HG02852 (cell line): ENCODE measurements around the gene STMN3.
A peak's percentile ranks its signal among the peaks of the same experiment; 100 is the strongest.
"Not testable (repeated sequence)": the region's sequence is repeated elsewhere in the genome, so short reads cannot be mapped to it uniquely, and the experiment has no call there.

Experiments used
- ATAC-seq: cut with Tn5 transposase; IDR thresholded peaks from one replicate; pipeline ENCODE4 v1.9.1; 2021; ENCODE audit warnings: mild to moderate bottlenecking, moderate library complexity; ENCODE audit not compliant: unreplicated experiment

STMN3 gene

GRCh38 chr20:63639093-63639975 lies 13.9 kb downstream of the STMN3 start:
- no peak for ATAC-seq

GRCh38 chr20:63636752-63637628 lies 16.2 kb downstream of the STMN3 start:
- ATAC-seq: no peak

GRCh38 chr20:63635431-63636141 lies 17.6 kb downstream of the STMN3 start:
- ATAC-seq: no peak

DNA sequence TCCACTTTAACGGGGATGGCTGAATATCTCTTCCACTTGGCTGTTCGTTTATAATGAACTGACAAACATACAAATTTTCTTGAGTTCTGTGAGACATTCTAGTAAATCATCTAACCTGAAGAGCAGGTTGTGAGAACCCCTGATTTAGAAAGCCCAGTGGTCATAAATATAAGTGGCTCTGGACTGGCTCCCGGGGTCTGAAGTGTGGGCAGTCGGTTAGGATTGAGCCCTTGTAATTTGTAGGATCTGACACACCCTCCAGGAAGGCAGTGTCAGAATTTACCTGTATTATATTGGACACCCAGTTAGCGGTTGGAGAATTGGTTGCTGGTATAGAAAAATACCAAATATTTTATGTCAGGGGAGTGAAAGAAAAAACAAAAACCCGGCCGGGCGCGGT lies 19.5 kb downstream of the STMN3 start:
- no peak for ATAC-seq

DNA sequence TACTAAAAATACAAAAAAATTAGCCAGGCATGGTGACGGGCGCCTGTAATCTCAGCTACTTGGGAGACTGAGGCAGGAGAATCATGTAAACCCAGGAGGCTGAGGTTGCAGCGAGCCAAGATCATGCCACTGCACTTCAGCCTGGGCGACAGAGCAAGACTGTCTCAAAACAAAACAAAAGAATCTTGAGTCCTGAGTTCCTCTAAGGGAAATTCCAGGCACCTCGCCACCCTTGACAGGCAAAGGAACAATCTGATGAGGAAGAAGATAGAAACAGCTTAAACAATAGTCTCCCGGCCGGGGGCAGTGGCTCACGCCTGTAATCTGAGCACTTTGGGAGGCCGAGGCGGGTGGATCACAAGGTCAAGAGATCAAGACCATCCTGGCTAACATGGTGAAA lies 21.8 kb downstream of the STMN3 start:
- ATAC-seq: not testable (repeated sequence)

GRCh38 chr20:63630956-63631355 lies 22.3 kb downstream of the STMN3 start:
- not testable (repeated sequence) for ATAC-seq

GRCh38 chr20:63628246-63628975 lies 24.8 kb downstream of the STMN3 start:
- ATAC-seq: no peak

DNA sequence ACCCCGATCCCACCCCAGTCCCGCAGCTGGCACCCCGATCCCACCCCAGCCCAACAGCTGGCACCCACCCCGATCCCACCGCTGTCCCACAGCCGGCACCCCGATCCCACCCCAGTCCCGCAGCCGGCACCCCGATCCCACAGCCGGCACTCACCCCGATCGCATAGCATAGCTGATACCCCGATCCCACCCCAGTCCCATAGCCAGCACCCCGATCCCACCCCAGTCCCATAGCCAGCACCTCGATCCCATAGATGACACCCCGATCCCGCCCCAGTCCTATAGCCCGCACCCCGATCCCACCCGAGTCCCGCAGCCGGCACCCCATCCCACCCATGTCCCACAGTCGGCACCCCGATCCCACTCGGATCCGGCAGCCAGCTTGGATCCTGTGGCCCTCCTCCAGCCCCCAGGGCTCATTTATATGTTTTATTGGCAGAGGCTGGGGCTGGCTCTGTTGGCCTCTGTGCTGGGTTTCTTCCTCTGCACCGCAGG lies 25.4 kb downstream of the STMN3 start:
- ATAC-seq: no peak

DNA sequence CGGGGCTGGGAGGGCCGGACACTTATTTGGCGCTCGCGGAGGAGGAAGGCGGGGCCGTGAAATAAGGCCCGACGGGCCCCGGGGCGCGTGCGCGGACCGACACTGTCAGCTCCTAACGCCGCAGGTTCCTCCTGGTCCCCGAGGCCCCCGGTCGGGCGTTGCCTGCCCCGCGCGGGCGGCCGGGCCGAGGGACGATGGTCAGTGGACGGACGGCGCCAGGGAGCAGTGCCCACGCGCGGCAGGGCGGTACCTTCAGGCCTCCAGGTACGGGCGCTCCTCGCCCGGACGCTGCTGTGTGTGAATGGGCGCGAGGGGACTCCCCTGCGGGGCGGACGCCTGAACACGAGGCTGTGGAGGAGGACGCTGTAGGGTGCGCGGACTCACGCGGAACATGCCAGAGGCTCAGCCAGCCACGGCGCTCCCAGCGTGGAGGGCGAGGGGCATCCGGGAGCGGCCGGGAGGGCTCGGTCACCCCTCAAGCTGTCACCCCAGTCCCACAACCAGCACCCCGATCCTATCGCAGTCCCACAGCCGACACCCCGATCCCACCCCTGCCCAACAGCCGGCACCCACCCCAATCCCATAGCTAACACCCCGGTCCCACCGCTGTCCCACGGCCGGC lies 26.0 kb downstream of the STMN3 start:
- peak; percentile 63 for ATAC-seq

- peak; percentile 42 for ATAC-seq
Observed at GRCh38 chr20:63626424-63627128, 26.6 kb downstream of the STMN3 start, which contains the start of gene GMEB2. Gene GMEB2, minus strand, starts transcription at chr20:63627101. Its CDS starts 7,704 bp downstream, at chr20:63619397.

GRCh38 chr20:63625771-63626423 lies 27.3 kb downstream of the STMN3 start:
- ATAC-seq: no peak

DNA sequence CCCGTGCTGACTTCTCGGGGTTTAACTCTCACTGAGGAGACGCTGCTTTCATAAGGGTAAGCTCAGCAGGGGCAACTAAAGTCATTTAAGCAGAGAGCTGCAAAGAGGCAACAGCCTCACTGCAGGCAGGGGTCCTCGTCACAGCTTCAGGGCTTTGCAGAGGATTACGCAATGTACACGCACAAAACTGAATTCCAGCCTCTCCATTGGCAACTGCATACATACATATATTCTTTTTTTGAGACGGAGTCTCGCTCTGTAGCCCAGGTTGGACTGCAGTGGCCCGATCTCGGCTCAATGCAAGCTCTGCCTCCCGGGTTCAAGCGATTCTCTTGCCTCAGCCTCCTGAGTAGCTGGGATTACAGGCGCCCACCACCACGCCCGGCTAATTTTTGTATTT lies 28.7 kb downstream of the STMN3 start:
- no peak for ATAC-seq

GRCh38 chr20:63622732-63623131 lies 30.5 kb downstream of the STMN3 start:
- no peak for ATAC-seq

- no peak for ATAC-seq
Observed at GRCh38 chr20:63622096-63622495, 31.1 kb downstream of the STMN3 start.

DNA sequence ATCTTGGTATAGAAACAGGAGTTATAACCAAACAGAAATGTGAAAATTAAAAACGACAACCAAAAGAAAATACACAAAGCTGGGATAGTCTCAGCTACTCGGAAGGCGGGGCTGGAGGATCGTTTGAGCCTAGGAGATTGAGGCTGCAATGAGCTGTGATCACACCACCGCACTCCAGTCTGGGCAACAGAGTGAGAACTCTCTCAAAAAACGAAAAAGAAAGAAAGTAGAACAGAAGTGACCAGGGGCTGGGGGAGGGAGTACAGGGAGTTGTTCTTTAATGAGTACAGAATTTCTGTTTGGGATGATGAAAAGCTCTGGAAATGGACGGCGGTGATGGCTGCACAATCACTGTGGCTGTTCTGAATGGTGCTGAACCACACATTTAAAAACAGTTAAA lies 32.2 kb downstream of the STMN3 start:
- ATAC-seq: no peak

- no peak for ATAC-seq
Observed at GRCh38 chr20:63619505-63619904, 33.7 kb downstream of the STMN3 start.

DNA sequence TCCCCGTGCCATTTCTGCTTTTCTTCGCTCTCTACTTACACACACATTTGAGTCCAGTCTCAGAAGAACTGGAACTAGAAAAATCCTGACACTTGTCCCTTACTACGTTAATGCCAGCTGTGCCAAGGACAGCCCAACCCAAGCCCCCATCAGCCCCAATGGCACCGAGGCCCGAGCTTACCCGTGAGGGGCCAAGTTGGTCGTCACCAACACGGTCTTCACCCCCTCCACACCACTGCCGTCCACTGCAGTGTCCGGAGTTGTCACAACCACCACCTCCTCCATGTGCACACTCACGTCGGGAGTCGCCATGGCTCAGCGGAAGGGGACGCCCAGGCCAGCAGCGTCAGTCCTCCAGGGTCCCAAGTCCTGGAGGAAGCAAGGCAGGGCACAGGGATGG lies 34.1 kb downstream of the STMN3 start:
- ATAC-seq: no peak

DNA sequence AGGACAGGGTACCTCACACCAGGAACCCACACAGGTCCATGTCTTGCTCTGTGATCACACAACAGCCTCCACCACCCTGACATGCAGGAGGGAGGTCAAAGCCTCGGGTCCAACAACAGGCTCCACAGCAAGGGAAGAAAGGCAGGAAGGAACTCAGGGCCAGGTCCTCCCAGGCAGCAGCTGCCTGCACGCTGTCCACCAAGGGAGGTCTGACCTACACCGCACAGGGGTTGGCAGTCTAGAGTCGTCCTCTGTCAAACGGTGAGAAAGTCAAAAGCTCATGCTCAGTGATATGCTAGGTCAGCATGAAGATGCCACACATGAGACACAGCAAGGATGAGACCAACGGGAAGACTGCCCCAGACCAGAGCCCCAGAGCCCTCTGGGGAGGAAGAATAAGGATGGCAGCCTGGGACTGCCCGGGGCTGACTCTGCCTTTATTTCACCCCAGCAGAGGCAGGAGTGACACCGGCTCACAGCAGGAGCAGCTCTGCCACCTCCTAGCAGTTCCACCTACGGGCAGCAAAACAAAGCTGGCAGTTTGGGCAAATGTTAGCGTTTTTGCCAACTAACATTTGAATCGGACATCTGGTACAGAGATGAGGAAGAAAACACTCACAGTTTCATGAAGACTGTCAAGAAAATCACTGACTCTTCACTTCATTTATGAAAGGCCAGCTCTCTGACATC lies 34.8 kb downstream of the STMN3 start:
- ATAC-seq: no peak
